ENCODE measurements around the gene SNRNP40.

DNA sequence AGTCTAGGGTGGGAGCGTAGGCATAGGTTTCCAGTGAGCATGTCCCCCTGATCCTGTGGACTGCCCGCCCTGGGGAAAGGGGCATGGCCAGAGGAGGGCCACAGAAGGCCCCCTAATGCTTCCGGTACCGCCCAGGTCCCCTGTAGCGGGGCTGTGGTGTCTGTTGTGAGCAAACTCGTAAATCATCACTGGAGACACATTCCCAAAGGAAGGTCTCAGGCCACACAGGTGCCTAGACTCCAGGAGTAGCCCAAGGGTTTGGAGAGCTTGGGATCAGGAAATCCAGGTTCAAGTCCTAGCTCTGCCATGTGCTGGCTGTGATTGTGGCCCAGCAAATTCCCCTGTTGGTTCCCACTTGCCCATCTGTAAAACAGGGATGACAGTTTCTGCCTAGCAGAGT lies 77.1 kb downstream of the SNRNP40 start:
- TF ChIP-seq, protein P1, sequence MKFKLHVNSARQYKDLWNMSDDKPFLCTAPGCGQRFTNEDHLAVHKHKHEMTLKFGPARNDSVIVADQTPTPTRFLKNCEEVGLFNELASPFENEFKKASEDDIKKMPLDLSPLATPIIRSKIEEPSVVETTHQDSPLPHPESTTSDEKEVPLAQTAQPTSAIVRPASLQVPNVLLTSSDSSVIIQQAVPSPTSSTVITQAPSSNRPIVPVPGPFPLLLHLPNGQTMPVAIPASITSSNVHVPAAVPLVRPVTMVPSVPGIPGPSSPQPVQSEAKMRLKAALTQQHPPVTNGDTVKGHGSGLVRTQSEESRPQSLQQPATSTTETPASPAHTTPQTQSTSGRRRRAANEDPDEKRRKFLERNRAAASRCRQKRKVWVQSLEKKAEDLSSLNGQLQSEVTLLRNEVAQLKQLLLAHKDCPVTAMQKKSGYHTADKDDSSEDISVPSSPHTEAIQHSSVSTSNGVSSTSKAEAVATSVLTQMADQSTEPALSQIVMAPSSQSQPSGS (CRISPR knock-in tag; IDR thresholded peaks at IDR 0.05; ENCODE audit: borderline replicate concordance, low read depth): no peak
- TF ChIP-seq SP1 (CRISPR knock-in tag; conservative IDR thresholded peaks at IDR 0.05) (no peak), ZNF263 (CRISPR knock-in tag; IDR thresholded peaks at IDR 0.05; ENCODE audit: low read depth) (no peak)

Measured in WTC11 (cell line).